Renal pelvis (tissue), 12 donors: Measurements from ENCODE around the gene ADAMTS6. TPM values are rescaled to one million over a fixed set of nuclear protein-coding genes. Genes with fewer than 3 reads are reported as not detected.
"Not testable (repeated sequence)": the region's sequence is repeated elsewhere in the genome, so short reads cannot be mapped to it uniquely, and the experiment has no call there.

Source experiments
- DNase-seq: peaks from one replicate; pipeline ENCODE4 v3.0.0-alpha.2; 2013
- long read RNA-seq, 16 experiments: transcript quantifications; one replicate each; lab custom pipeline, GENCODE V29; 2026
- polyA plus RNA-seq, 3 donors: library from polyadenylated mRNA; unstranded; fragments of 120-200 nt; gene quantifications; one replicate each; pipeline ENCODE4 v1.2.1, GENCODE V29; 2013; ENCODE audit not compliant: insufficient read length in 3 of 3

The ADAMTS6 gene
- 1 to 10 TPM; 1.5 to 2.6 (median 1.7) TPM for polyA plus RNA-seq
- long read RNA-seq, donor 1, result 0 reads
- long read RNA-seq, donor 2, result 0 reads
- long read RNA-seq, donor 3, result 0 reads
- long read RNA-seq, donor 4, result 0 reads
- long read RNA-seq, donor 5, result 0 reads
- long read RNA-seq, donor 6, partial matches to known transcripts, result 0 of 1 reads
- long read RNA-seq, donor 6, other reads (novel, unspliced or antisense), result 0 of 1 reads
- long read RNA-seq, donor 7, result 0 reads
- long read RNA-seq, donor 8, result 0 reads
- long read RNA-seq, donor 9, result 0 reads
- long read RNA-seq, donor 10, result 0 reads
- long read RNA-seq, donor 11, result 0 reads
- long read RNA-seq, donor 12, result 0 reads
- long read RNA-seq, donor 13, result 0 reads
- long read RNA-seq, donor 14, result 0 reads
- long read RNA-seq, donor 15, result 0 reads
- long read RNA-seq, donor 16, result 0 reads

GRCh38 chr5:65481635-65482295, at the start of gene ADAMTS6:
Gene ADAMTS6, minus strand, starts transcription at chr5:65481920. Its CDS starts 8,247 bp downstream, at chr5:65473673.
- peak; percentile 89 for DNase-seq

GRCh38 chr5:65530904-65531303, 49.2 kb upstream of the ADAMTS6 start:
- DNase-seq, result no peak

- no peak for DNase-seq
These were observed 44.0 kb upstream of the ADAMTS6 start for GRCh38 chr5:65525726-65526125.

- DNase-seq, result no peak
These were observed 30.6 kb upstream of the ADAMTS6 start for GRCh38 chr5:65512170-65512937.

- no peak for DNase-seq
These were observed 27.3 kb upstream of the ADAMTS6 start for GRCh38 chr5:65508978-65509377.

- no peak for DNase-seq
These were observed 25.2 kb upstream of the ADAMTS6 start for GRCh38 chr5:65506961-65507360.

GRCh38 chr5:65489119-65489518, 7.4 kb upstream of the ADAMTS6 start:
- DNase-seq, result no peak

GRCh38 chr5:65488038-65488687, 6.4 kb upstream of the ADAMTS6 start:
- DNase-seq, result not testable (repeated sequence)

GRCh38 chr5:65486803-65487202, 5.1 kb upstream of the ADAMTS6 start:
- not testable (repeated sequence) for DNase-seq

- DNase-seq, result no peak
These were observed 3.7 kb upstream of the ADAMTS6 start for GRCh38 chr5:65485405-65485804.

GRCh38 chr5:65483546-65484346, 2.0 kb upstream of the ADAMTS6 start:
- peak; percentile 53 for DNase-seq

GRCh38 chr5:65482736-65483545, 1.2 kb upstream of the ADAMTS6 start:
- DNase-seq, result peak; percentile 67

GRCh38 chr5:65482296-65482735, 596 bp upstream of the ADAMTS6 start:
- DNase-seq, result no peak

GRCh38 chr5:65481171-65481581, 544 bp downstream of the ADAMTS6 start:
- DNase-seq, result peak; percentile 11

- peak; percentile 62 for DNase-seq
These were observed 1.3 kb downstream of the ADAMTS6 start for GRCh38 chr5:65480306-65480865.

GRCh38 chr5:65479527-65479926, 2.2 kb downstream of the ADAMTS6 start:
- no peak for DNase-seq

- DNase-seq, result no peak
These were observed 3.4 kb downstream of the ADAMTS6 start for GRCh38 chr5:65478336-65478735.

GRCh38 chr5:65475895-65476294, 5.8 kb downstream of the ADAMTS6 start:
- DNase-seq, result no peak

GRCh38 chr5:65475336-65475735, 6.4 kb downstream of the ADAMTS6 start:
- no peak for DNase-seq
